PFSK-1 (cell line): Measurements from ENCODE around the gene SORBS1.

Experiments
- TAF1 ChIP-seq: IDR thresholded peaks from 2 replicates; pipeline ENCODE4 v1.6.1; 2012; ENCODE audit warnings: low read length, control low read depth, borderline replicate concordance; ENCODE audit not compliant: insufficient read depth
- TF ChIP-seq, protein P1 (sequence below), 2 experiments: IDR thresholded peaks; 2 replicates each; pipeline versions ENCODE4 v1.6.1 to v1.8.0; 2011 to 2012; ENCODE audit warnings: low read depth in 2 of 2, low read length in 2 of 2, control low read depth in 1 of 2, inconsistent platforms in 1 of 2, mild to moderate bottlenecking in 1 of 2, moderate library complexity in 1 of 2; ENCODE audit not compliant: insufficient read depth in 1 of 2

GRCh38 chr10:95312986-95313495, 248.1 kb downstream of the SORBS1 start:
- TF ChIP-seq TAF1: no peak
- TF ChIP-seq, protein P1, sequence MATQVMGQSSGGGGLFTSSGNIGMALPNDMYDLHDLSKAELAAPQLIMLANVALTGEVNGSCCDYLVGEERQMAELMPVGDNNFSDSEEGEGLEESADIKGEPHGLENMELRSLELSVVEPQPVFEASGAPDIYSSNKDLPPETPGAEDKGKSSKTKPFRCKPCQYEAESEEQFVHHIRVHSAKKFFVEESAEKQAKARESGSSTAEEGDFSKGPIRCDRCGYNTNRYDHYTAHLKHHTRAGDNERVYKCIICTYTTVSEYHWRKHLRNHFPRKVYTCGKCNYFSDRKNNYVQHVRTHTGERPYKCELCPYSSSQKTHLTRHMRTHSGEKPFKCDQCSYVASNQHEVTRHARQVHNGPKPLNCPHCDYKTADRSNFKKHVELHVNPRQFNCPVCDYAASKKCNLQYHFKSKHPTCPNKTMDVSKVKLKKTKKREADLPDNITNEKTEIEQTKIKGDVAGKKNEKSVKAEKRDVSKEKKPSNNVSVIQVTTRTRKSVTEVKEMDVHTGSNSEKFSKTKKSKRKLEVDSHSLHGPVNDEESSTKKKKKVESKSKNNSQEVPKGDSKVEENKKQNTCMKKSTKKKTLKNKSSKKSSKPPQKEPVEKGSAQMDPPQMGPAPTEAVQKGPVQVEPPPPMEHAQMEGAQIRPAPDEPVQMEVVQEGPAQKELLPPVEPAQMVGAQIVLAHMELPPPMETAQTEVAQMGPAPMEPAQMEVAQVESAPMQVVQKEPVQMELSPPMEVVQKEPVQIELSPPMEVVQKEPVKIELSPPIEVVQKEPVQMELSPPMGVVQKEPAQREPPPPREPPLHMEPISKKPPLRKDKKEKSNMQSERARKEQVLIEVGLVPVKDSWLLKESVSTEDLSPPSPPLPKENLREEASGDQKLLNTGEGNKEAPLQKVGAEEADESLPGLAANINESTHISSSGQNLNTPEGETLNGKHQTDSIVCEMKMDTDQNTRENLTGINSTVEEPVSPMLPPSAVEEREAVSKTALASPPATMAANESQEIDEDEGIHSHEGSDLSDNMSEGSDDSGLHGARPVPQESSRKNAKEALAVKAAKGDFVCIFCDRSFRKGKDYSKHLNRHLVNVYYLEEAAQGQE (IDR thresholded peaks at IDR 0.05; ENCODE audit: insufficient read depth in 1 of 2, low read depth in 2 of 2, low read length in 2 of 2): no peak
